HPDE6-E6E7 (cell line): ENCODE data around the gene PIK3R6.

Experiments
- DNase-seq: peaks from one replicate; pipeline ENCODE4 v3.0.0; 2011; ENCODE audit warnings: missing footprints; ENCODE audit errors: extremely low spot score

PIK3R6 gene

GRCh38 chr17:8855477-8856204 lies 11.8 kb downstream of the PIK3R6 start:
- DNase-seq: no peak

GRCh38 chr17:8851600-8851999 lies 15.9 kb downstream of the PIK3R6 start:
- no peak for DNase-seq

GRCh38 chr17:8849311-8850041 lies 18.0 kb downstream of the PIK3R6 start:
- DNase-seq: no peak

- no peak for DNase-seq
Observed at GRCh38 chr17:8847891-8848290, 19.6 kb downstream of the PIK3R6 start.

GRCh38 chr17:8846768-8847211 lies 20.7 kb downstream of the PIK3R6 start:
- no peak for DNase-seq

- DNase-seq: no peak
Observed at GRCh38 chr17:8844229-8845218, 22.9 kb downstream of the PIK3R6 start.

GRCh38 chr17:8843344-8843743 lies 24.1 kb downstream of the PIK3R6 start:
- DNase-seq: no peak

GRCh38 chr17:8841844-8842243 lies 25.6 kb downstream of the PIK3R6 start:
- no peak for DNase-seq

GRCh38 chr17:8839410-8839935 lies 28.0 kb downstream of the PIK3R6 start:
- DNase-seq: no peak

GRCh38 chr17:8838551-8839095 lies 28.9 kb downstream of the PIK3R6 start:
- DNase-seq: no peak

GRCh38 chr17:8837563-8838075 lies 29.9 kb downstream of the PIK3R6 start:
- no peak for DNase-seq

- no peak for DNase-seq
Observed at GRCh38 chr17:8836821-8837562, 30.5 kb downstream of the PIK3R6 start.

GRCh38 chr17:8835631-8836364 lies 31.7 kb downstream of the PIK3R6 start:
- DNase-seq: no peak

- no peak for DNase-seq
Observed at GRCh38 chr17:8835106-8835505, 32.4 kb downstream of the PIK3R6 start.

GRCh38 chr17:8832711-8833352 lies 34.6 kb downstream of the PIK3R6 start:
- DNase-seq: no peak

GRCh38 chr17:8831234-8831849 lies 36.1 kb downstream of the PIK3R6 start:
- no peak for DNase-seq

- DNase-seq: no peak
Observed at GRCh38 chr17:8830141-8830540, 37.3 kb downstream of the PIK3R6 start.

GRCh38 chr17:8829036-8829941 lies 38.2 kb downstream of the PIK3R6 start:
- DNase-seq: no peak
